HL-60 (cell line): ENCODE results near the gene UBTF.

Experiments
- GABPA ChIP-seq: IDR thresholded peaks from 2 replicates; pipeline ENCODE4 v1.6.1; 2012; ENCODE audit warnings: low read depth
- POLR2AphosphoS5 ChIP-seq: IDR thresholded peaks from 2 replicates; pipeline ENCODE4 v1.6.1; 2012; ENCODE audit warnings: low read depth
- REST ChIP-seq: IDR thresholded peaks from 2 replicates; pipeline ENCODE4 v1.6.1; 2012; ENCODE audit warnings: low read depth; ENCODE audit not compliant: insufficient replicate concordance
- SPI1 ChIP-seq: IDR thresholded peaks from 2 replicates; pipeline ENCODE4 v1.6.1; 2012; ENCODE audit warnings: low read depth, mild to moderate bottlenecking, borderline replicate concordance
- TF ChIP-seq, protein P1 (sequence below): IDR thresholded peaks from one replicate; pipeline ENCODE4 v1.5.1; 2011; ENCODE audit warnings: low read length, control low read depth, inconsistent platforms; ENCODE audit not compliant: insufficient read depth

GRCh38 chr17:44221862-44222111, 2.3 kb upstream of the UBTF start:
- TF ChIP-seq, protein P1, sequence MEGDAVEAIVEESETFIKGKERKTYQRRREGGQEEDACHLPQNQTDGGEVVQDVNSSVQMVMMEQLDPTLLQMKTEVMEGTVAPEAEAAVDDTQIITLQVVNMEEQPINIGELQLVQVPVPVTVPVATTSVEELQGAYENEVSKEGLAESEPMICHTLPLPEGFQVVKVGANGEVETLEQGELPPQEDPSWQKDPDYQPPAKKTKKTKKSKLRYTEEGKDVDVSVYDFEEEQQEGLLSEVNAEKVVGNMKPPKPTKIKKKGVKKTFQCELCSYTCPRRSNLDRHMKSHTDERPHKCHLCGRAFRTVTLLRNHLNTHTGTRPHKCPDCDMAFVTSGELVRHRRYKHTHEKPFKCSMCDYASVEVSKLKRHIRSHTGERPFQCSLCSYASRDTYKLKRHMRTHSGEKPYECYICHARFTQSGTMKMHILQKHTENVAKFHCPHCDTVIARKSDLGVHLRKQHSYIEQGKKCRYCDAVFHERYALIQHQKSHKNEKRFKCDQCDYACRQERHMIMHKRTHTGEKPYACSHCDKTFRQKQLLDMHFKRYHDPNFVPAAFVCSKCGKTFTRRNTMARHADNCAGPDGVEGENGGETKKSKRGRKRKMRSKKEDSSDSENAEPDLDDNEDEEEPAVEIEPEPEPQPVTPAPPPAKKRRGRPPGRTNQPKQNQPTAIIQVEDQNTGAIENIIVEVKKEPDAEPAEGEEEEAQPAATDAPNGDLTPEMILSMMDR = no peak
- TF ChIP-seq REST = no peak
- no peak for TF ChIP-seq POLR2AphosphoS5
- no peak for TF ChIP-seq SPI1
- TF ChIP-seq GABPA = no peak
